GM18507 (cell line): ENCODE data around the gene WIPF3.

Experiments
- DNase-seq: peaks from one replicate; pipeline ENCODE4 v3.0.0; 2011; ENCODE audit warnings: low read depth; ENCODE audit not compliant: insufficient read length; ENCODE audit errors: extremely low spot score
- FAIRE-seq: peaks from 2 replicates; lab custom pipeline; 2011; peaks lifted over from hg19 to GRCh38; lab: Jason Lieb, UNC

Gene WIPF3

DNA sequence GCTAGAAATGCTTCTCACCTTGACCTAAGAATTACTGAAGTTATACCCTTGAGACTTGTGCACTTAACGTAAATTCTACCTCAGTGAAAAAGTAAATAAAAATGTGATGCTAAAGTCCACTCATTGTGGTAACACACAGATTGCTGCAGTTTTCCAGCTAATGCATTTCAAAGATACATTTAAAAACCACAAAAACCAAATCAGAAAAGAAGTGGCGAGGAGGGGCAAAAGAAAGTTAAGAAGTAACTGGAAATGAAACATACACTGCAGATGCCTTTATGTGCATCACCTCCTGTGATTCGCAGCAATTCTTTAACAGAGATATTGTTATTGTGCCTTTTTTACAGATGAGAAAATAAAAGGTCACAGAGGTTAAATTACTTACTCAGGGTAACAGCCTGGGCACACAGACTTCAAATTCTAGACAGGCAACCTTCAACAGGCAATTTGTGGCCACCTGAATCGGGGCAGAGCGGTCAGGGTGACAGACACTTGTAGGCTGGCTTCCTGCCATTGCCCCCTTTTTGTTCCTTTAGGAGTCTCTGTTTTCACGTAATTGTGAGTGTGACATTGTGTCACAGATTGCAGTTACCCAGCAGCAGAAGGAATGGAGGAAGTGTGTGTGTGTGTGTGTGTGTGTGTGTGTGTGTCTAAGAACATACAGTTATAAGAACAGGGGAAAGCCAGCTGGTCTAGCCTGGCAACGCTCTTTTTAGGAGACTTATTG is 1.9 kb downstream of the WIPF3 start:
- DNase-seq (no peak), FAIRE-seq (peak; percentile 50)

DNA sequence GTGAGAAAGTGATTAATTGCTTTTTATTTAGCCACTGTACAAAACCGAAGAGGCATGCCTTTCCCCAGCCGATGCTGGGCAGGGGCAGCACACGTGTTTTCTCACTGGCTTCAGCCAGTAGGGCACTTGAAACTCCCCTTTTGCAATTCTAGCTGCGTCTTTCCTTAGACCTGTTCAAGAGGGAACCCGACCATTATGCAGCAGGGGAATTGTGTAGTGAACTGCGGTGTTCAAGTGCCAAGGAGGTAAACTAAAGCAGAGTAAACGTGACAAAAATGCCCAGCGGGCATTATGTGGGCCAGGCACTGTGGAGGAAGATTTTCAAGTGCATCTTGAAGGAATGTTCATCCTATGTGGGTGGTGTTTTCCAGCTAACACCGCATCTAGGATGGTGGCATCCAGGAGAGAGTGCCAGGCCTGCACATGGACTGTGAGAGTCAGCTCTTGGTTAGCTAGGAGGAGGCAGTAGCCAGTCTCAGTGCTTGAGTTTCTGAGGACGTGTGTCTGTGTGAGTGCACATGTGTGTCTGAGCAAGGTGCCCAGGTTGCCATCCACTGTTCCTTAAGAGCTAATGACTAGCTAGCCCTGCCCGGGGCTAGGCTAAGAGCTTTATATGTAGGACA is 3.3 kb downstream of the WIPF3 start:
- no peak for DNase-seq
- no peak for FAIRE-seq

DNA sequence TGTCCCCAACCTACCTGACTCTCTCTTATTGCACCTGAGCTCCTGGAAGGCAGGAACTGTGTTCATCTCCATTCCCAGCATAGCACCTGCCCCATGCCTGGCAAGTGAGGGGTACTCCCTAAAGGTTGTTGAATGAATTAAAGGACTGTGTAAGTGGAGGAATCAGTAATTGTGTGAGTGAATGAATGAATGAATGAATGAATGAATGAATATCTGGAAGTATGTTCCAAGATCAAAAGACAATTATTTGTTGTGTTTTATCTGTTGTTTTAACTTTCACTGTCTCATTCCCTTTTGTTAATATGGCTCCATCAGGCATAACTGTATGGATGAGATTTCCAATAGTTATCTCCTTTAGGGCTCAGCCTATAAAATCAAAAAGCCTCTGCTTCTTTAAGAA is 4.0 kb downstream of the WIPF3 start:
- FAIRE-seq = no peak

DNA sequence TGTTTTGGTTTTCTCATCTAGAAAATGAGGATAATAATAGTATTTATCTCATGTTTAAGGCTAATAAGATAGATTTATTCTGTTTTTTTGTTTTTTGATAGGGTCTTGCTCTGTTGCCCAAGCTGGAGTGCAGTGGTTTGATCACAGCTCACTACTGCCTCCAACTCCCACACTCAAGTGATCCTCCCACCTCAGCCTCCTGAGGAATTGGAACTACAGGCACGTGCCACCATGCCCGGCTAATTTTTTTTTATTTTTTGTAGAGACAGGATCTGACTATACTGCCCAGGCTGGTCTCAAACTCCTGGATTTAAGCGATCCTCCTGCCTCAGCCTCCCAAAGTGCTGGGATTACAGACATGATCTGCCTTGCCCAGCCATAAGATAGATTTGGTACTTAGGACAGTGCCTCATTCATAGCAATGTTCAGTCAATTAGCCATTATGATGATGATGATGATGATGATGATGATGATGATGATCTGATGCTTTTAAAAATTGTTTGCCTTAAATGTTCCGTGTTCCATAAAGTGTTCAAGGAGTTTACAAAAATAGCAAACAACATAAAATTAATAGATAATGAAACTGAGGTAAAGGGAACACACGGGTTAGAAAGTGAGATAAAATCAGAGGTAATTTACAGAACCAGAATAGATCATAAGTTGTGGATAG is 4.6 kb downstream of the WIPF3 start:
- DNase-seq = no peak
- no peak for FAIRE-seq

More for the DNA sequence above, 4.0 kb downstream of the WIPF3 start:
- no peak for DNase-seq

DNA sequence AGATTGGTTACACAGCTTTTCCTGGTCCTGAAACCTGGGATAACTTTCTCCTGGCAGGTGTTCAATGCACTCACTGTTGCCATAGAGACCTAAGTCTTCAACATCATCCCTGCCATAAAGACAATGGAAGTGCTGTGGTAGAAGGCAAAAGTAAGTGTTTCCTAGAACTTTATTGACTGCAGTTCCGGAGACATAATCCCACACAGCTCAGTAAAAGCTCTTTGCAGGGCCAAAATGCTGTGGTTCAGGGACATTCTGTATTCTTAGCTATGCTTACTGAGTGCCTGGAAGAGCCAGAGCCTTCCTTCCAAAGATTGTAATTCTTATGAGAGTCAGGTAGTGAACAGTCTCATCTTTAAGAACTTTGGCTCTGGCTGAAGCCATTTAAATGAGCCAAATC is 5.3 kb downstream of the WIPF3 start:
- FAIRE-seq (no peak), DNase-seq (no peak)

DNA sequence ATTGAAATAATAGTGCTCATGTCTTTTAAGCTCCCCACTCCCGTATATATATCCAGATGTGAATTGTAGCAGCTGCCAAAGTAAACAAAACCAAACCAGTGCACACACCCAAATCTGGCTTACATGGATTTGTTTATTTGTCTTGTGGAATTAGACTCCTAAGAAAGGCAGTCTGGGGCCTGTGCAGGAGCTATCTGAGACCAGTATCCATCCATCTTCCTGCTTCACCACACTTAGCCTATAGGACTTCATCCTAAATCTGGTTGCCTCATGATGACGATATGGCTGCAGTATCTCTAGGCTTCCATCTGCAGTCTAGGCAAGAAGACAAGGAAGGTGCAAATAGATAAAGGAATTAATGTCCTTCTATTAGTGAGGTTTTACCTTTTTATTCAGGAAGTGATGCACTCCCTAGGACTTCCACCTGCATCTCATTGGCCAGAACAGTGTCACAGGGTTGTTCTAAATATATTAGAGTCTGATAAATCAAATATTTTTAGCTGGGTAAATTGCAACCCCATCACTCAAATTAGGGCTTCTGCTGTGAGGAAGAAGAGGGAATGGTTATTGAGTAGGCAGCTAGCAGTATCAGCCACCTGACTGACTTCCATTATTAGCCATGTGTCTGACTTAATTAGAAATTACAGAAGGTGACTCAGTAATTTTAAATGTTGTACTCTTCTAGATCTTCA is 6.0 kb downstream of the WIPF3 start:
- DNase-seq = no peak
- FAIRE-seq = no peak

DNA sequence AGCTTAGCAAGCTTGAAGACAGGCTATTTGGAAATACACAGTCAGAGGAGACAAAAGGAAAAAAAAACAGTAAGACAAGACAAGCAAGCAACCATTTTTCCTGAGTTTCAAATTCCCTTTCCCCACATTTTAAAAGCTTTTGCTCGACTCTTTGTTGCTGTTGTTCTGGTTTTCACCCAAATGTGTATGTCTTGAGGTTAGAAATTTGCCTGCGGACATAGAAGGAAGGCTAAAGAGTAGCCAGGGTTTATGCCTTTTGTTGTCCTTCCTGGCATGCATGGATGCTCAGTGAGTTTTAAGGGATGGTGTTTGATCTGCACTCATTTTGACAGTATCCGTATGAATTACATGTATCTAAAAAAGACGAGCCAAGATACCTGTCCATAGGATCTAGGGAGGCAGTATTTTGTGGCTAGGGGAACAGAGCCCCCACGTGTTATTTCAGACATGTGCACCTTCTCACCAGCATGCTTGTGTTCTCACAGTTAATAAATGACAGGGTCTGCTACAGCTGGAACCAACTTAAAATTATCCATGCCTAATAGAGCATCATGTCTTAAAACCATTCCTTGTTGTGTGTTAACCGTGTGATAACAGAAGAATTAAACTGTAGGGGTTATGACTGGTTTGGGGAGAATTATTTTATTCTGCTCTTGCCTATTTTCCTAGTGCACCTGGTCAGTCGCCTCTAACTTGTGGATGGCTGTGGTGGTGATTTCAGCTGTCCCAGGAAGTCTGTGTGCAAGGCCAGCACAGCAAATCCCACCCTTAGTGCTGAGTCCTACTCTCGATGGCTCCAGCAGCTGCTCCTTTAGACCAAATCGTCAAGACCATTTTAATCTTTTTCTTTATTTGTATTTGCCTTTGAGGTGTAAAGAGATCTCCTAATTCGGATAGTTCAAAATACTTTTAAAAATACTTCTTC is 9.1 kb downstream of the WIPF3 start:
- FAIRE-seq (no peak), DNase-seq (no peak)

DNA sequence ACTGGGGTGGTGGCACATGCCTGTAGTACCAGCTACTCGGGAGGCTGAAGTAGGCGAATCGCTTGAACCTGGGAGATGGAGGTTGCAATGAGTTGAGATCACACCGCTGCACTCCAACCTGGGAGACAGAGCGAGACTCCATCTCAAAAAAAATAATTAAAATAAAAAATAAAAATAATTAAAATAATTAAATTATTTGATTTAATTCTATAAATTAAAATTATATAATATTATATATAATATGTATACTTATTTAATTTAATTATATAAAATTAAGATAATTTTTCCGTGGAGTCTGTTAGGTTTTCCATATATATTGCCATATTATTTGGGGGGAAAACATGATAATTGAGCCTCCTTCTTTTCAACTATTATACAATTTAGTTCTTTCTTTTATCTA is 12.0 kb downstream of the WIPF3 start:
- FAIRE-seq = no peak
- no peak for DNase-seq

DNA sequence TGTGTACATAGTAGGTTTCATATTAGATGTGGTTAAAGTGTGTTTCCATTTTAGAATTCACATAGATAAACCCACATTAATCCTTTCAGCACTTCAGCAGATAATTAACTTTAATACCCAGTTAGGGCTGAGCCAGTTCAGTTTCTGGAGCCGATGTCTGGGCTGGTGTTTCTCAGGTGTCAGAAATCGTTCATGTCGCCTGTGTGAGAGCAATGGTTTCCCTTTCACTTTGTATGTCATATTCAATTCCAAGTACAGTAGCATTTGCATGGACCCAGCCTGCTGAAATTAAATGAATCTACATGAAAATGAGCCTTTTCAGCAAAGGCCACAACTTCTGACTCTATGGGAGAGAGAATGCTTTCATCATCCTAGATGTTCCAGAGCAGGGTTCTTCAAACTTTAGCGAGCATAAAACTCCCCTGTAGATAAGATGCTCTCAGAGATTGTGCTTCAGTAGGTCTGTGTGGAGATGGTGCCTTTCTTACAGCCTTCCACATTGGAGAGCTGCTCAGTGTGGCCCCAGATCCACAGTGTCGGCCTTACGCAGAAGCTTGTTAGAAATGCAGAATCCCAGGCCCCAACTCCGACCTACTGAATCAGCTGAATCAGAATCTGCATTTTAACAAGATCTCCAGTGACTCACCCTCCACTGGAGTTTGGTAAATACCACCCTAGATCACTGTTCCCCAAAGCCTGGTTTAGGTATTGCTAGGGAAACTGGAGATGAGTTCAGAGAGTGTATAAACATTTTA is 19.6 kb downstream of the WIPF3 start:
- peak; percentile 63 for FAIRE-seq

DNA sequence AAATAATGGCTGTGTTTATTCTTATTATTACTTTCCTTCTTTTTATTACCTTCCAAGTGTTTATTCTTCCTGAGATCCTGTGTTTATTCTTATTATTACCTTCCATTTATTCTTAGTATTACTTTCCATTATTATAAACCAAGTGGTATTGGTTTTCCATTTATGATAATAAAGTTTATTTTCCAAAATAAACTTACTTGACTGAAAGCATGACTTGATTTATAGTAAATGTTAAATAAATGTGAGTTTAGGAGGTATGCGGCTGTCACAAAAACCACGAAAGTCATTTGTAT is 20.2 kb downstream of the WIPF3 start:
- DNase-seq (no peak), FAIRE-seq (no peak)

More for the DNA sequence above, 19.6 kb downstream of the WIPF3 start:
- no peak for DNase-seq

DNA sequence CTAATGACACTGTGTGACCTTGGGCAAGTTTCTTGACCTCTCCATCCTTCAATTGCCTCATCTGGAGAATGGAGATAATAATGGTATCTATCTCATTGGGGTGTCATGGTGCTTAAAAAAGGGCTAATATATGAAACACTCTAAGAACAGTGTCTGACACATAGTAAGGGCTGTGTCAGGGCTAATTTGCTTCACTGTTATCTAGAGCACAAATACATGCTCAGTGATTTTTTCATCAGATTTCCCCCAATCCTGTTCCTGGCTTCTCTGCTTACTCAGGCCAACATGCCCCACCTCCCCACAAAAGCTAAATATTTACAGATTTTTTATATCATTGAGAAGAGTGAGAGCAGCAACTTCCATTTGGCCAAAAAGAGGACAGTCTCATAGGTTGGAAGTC is 20.6 kb downstream of the WIPF3 start:
- FAIRE-seq (no peak), DNase-seq (no peak)

DNA sequence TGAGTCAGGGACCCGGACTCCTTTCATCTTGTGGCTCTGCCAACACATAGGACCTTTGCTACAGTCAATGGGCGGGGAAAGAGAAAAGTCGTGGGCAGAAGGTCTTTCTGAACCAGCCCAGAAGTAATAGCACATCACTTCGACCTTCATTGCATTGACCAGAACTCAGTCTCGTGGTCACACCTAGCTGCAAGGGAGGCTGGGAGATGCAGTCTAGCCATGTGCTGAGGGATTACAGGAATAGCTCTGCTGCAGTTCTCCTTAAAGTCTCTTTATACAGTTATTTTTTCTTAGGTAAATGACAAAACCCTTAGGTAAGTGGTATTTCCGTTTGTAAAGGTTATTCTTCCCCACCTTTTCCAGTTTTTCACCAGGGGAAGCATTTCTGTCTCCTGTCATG is 25.4 kb downstream of the WIPF3 start:
- no peak for FAIRE-seq

DNA sequence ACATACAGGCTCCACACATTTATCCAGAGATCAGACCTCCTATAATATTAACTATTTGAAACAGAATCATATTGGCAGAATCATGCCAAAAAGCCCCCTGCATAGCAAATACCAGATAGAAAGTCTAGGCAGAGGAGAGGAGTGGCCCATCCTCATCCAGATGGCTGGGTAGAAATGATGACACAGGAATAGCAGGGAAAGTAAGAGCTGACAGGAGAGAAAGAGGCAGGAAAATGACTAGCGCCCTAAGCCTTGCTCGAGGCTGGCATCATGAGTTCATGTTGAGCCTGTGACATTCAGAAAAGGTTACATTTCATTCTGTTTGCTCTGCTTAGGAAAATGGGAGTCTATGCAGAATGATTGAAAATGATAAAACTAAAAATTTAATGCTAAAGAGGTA is 27.6 kb downstream of the WIPF3 start:
- FAIRE-seq = no peak
- no peak for DNase-seq

More for the DNA sequence above, 25.4 kb downstream of the WIPF3 start:
- DNase-seq = no peak

DNA sequence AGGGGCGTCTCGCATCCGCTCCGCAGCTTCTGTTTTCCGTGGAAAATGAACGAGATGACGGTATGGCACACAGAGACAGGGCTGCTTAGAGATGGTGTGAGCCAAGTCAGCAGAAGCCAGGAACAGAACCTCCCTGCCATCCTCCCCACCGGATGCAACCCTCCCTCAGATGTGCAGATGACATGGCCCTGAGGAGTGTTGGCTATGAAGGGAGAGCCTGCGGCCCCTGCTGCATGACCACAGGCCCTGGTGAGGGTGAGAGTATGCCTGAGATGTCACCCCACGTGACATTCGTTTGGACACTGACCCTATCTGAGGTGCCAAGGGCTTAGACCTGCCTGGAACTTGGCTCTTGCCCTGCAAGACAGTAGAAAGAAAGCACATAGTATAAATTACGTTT is 29.4 kb downstream of the WIPF3 start:
- DNase-seq (no peak), FAIRE-seq (no peak)

DNA sequence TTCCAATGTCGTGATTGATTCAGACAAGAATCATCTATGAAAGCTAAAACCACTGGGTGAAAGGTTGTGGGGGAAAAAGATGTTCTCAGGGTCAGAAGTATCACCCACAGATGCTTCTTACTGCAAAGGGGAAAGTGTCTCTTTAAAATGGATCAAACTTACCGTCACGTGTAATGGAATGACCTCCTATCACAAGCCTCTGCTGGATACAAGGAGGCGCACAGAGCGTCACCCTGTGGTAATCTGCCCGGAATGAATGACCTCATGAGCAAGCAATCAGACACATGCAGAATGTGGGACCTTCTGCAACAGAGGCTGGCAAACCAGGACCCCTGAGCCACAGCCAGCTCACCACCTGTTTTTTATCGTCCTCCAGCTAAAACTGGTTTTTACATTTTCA is 33.0 kb downstream of the WIPF3 start:
- FAIRE-seq = no peak

DNA sequence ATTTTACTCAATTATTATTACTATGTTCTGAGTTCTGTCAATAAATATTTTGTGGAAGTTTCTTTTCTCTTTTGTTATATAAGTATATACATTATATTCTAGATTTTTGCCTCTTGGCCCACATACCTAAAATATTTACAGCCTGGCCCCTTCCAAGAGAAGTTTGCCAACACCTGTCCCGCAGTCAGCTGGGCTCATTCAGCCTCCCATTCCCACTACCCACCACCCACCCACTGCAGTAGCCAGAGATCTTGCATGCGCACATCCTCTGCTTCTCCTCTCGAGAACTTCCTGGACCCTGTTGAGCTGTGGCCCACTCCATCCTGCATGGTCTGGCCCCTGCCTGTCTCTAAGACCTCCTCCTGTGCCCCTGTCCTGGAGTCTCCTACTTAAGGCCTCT is 33.6 kb downstream of the WIPF3 start:
- FAIRE-seq = no peak
- no peak for DNase-seq

More for the DNA sequence above, 33.0 kb downstream of the WIPF3 start:
- DNase-seq = no peak

DNA sequence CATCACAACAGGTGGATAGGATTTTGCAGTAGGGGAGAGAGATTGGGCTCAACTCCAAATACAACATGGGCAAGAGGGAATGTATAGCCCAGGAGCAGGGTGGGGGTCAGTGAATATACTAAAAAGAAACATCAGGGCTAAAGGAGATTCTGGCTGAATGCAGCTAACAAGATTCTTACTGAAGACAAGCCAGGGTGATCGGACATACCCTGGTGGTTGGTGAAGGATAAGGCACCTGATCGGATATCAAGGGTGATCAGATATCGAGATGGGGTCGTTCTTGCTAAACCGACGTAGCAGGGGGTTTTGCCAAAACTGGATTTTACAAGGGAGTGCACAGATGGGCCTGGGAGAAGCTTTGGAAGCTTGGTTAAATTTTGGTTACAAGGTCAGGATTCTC is 34.4 kb downstream of the WIPF3 start:
- DNase-seq (no peak), FAIRE-seq (no peak)

DNA sequence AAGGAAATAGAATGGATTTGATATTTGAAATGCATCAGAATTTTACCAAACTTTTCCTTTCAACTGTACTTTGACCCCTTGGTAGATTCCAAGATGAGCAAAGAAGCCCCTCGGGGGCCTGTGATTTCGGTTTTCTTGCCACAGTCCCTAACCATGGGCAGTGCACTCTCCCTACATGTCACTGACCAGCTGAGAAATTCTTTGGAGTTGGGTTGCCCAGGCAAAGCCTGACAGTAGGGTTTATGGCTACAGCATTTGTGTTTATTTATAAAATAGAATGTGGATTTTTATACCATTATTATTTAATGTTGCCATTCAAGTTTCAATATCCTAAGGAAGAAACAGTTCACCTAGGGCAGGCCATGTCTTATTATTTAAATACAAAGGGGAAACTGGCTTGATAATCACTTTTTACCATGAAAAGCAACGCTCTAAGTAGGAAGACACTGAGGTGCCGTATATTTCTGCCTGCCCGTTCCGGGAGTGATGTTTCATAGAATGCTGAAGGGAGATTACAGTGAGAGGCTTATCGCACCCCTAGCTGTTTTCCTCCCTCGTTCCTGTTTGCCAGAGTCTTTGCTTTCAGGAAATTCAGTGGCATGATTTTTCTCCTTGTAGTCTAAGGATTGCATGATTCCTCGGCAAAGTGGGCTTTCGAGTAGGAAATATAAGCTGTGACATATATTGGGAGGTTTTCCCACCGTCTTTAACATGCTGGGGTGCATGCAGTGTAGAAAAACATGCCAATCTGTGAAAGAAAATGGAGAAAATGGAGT is 35.8 kb downstream of the WIPF3 start:
- FAIRE-seq = no peak
- DNase-seq = no peak
